Fibroblast of lung (primary cell): Measurements from ENCODE around the gene NAP1L2. TPM values are rescaled to one million over a fixed set of nuclear protein-coding genes. Genes with fewer than 3 reads are reported as not detected.

Experiments
- DNase-seq, 2 donors: peaks; one replicate each; pipeline versions ENCODE4 v3.0.0 to v3.0.0-alpha.2; 2010; ENCODE audit warnings: low read depth in 2 of 2
- H2AFZ ChIP-seq: 2 replicates; pipeline ENCODE4 v1.5.1; 2012; ENCODE audit warnings: low read length, control low read depth, inconsistent platforms
- H3K27ac ChIP-seq: 2 replicates; pipeline ENCODE4 v1.5.1; 2011; ENCODE audit warnings: low read length, control low read depth; ENCODE audit not compliant: insufficient read depth
- H3K27me3 ChIP-seq: 2 replicates; pipeline ENCODE4 v1.5.1; 2011; ENCODE audit warnings: mild to moderate bottlenecking, low read length; ENCODE audit not compliant: control insufficient read depth, insufficient read depth
- H3K36me3 ChIP-seq: 2 replicates; pipeline ENCODE4 v1.5.1; 2011; ENCODE audit warnings: low read length; ENCODE audit not compliant: control insufficient read depth, insufficient read depth
- H3K4me1 ChIP-seq: 2 replicates; pipeline ENCODE4 v1.5.1; 2011; ENCODE audit warnings: low read length; ENCODE audit not compliant: control insufficient read depth, insufficient read depth; ENCODE audit errors: extremely low read depth
- H3K4me2 ChIP-seq: 2 replicates; pipeline ENCODE4 v1.5.1; 2011; ENCODE audit warnings: low read length, control low read depth; ENCODE audit not compliant: insufficient read depth; ENCODE audit errors: extremely low read depth
- H3K4me3 ChIP-seq, 4 experiments: fragments of 200-600 bp in 1 of 4; sonication (generic) in 1 of 4; replicated peaks in 1 of 4; 2 replicates each; pipeline ENCODE4 v1.5.1; 2011 to 2016; ENCODE audit warnings: low read length in 4 of 4, low read depth in 3 of 4, mild to moderate bottlenecking in 3 of 4, control low read depth in 2 of 4, inconsistent platforms in 1 of 4, mixed read lengths in 1 of 4; ENCODE audit not compliant: insufficient read depth in 1 of 4; ENCODE audit errors: control extremely low read depth in 1 of 4
- H3K79me2 ChIP-seq: 2 replicates; pipeline ENCODE4 v1.5.1; 2012; ENCODE audit warnings: mild to moderate bottlenecking, low read length, inconsistent platforms; ENCODE audit not compliant: control insufficient read depth, insufficient read depth
- H3K9ac ChIP-seq: 2 replicates; pipeline ENCODE4 v1.5.1; 2011; ENCODE audit warnings: mild to moderate bottlenecking, low read length, control low read depth; ENCODE audit not compliant: insufficient read depth
- H3K9me3 ChIP-seq: 2 replicates; pipeline ENCODE4 v1.5.1; 2012; ENCODE audit warnings: low read depth, low read length; ENCODE audit not compliant: control insufficient read depth, insufficient read depth
- H4K20me1 ChIP-seq: 2 replicates; pipeline ENCODE4 v1.5.1; 2011; ENCODE audit warnings: low read length; ENCODE audit not compliant: control insufficient read depth, insufficient read depth; ENCODE audit errors: extremely low read depth
- CTCF ChIP-seq, 2 donors: IDR thresholded peaks in 1 of 2; conservative IDR thresholded peaks in 1 of 2; 1 replicate in 1 of 2; 2 replicates in 1 of 2; pipeline ENCODE4 v1.5.1; 2011 to 2012; ENCODE audit warnings: low read length in 2 of 2, control low read depth in 1 of 2, inconsistent platforms in 1 of 2, low read depth in 1 of 2, mild to moderate bottlenecking in 1 of 2
- EZH2 ChIP-seq: IDR thresholded peaks from 2 replicates; pipeline ENCODE4 v1.5.1; 2012; ENCODE audit warnings: low read length, control low read depth, mild to moderate bottlenecking; ENCODE audit errors: missing control alignments
- polyA minus RNA-seq: library from RNA; depleted of rRNA, polyadenylated mRNA; stranded (reverse); fragments of >200 nt; gene quantifications from 2 replicates; pipeline ENCODE4 v1.2.3, GENCODE V29; 2011; ENCODE audit warnings: low replicate concordance
- polyA plus RNA-seq, 2 donors: library from polyadenylated mRNA; depleted of rRNA in 1 of 2; stranded (reverse) in 1 of 2; unstranded in 1 of 2; fragments of >200 nt; gene quantifications; 2 replicates each; pipeline ENCODE4 v1.2.1, GENCODE V29; 2011 to 2012; ENCODE audit warnings: missing spikeins in 1 of 2
- total RNA-seq: library from RNA; depleted of rRNA; stranded (reverse); fragments of >200 nt; gene quantifications from 2 replicates; pipeline ENCODE4 v1.2.1, GENCODE V29; 2014

Gene NAP1L2
- total RNA-seq = 0.51 and 3.6 TPM in 2 replicates
- polyA plus RNA-seq = 0.87 and 0.93 TPM in 2 replicates
- polyA plus RNA-seq (2012) = 0.71 and 1.0 TPM in 2 replicates
- polyA minus RNA-seq = 0.22 TPM in 1 of 2 replicates, not detected in the other

- Histone ChIP-seq H3K79me2 (no peaks in the 10 kb centered on the region), H4K20me1 (no peaks in the 10 kb centered on the region), H3K4me2 (peak within 1 kb of the TSS; percentile 59), H3K27ac (no peak within 1 kb of the TSS), H3K27me3 (no peaks in the 10 kb centered on the region), H3K9ac (no peak within 1 kb of the TSS), H3K4me3 (peak within 1 kb of the TSS in 3 of 4 experiments; percentile 31 to 54 (median 41)), H3K4me1 (no peaks in the 10 kb centered on the region), H2AFZ (peak within 1 kb of the TSS; percentile 24), H3K36me3 (no peaks in the 10 kb centered on the region), H3K9me3 (no peaks in the 10 kb centered on the region)
- TF ChIP-seq CTCF (conservative IDR thresholded peaks at IDR 0.05 in 1 of 2, IDR thresholded peaks at IDR 0.05 in 1 of 2; ENCODE audit: low read depth in 1 of 2, low read length in 2 of 2) (no peak), EZH2 (no peak)
- peak in 1 of 2 donors; percentile 54 for DNase-seq
These were observed at the start of gene NAP1L2 for GRCh38 chrX:73214426-73215094. Gene NAP1L2, minus strand, starts transcription at chrX:73214851. Its CDS starts 359 bp downstream, at chrX:73214492.

GRCh38 chrX:73262991-73263390, 48.3 kb upstream of the NAP1L2 start:
- Histone ChIP-seq H2AFZ (no peak overlapping the region), H3K9ac (no peak overlapping the region), H3K36me3 (no peaks in the 10 kb centered on the region), H3K79me2 (no peaks in the 10 kb centered on the region), H3K9me3 (no peaks in the 10 kb centered on the region), H3K27me3 (no peaks in the 10 kb centered on the region), H3K27ac (no peak overlapping the region), H3K4me1 (no peaks in the 10 kb centered on the region), H4K20me1 (no peaks in the 10 kb centered on the region), H3K4me3 (no peak overlapping the region), H3K4me2 (no peak overlapping the region)
- no peak for TF ChIP-seq CTCF (conservative IDR thresholded peaks at IDR 0.05 in 1 of 2, IDR thresholded peaks at IDR 0.05 in 1 of 2; ENCODE audit: low read depth in 1 of 2, low read length in 2 of 2)
- TF ChIP-seq EZH2 = no peak
- DNase-seq = peak in 1 of 2 donors; percentile 1

GRCh38 chrX:73239242-73239641, 24.6 kb upstream of the NAP1L2 start:
- Histone ChIP-seq H3K9me3 (no peaks in the 10 kb centered on the region), H3K4me1 (no peaks in the 10 kb centered on the region), H3K9ac (no peak overlapping the region), H2AFZ (no peak overlapping the region), H3K27ac (no peak overlapping the region), H3K27me3 (no peaks in the 10 kb centered on the region), H3K4me3 (no peak overlapping the region), H3K79me2 (no peaks in the 10 kb centered on the region), H4K20me1 (no peaks in the 10 kb centered on the region), H3K4me2 (no peak overlapping the region), H3K36me3 (no peaks in the 10 kb centered on the region)
- DNase-seq = no peak
- TF ChIP-seq EZH2 = no peak
- no peak for TF ChIP-seq CTCF (conservative IDR thresholded peaks at IDR 0.05 in 1 of 2, IDR thresholded peaks at IDR 0.05 in 1 of 2; ENCODE audit: low read depth in 1 of 2, low read length in 2 of 2)
